HG02610 (cell line): ENCODE data around the gene GGCX.
"Not testable (repeated sequence)": the region's sequence is repeated elsewhere in the genome, so short reads cannot be mapped to it uniquely, and the experiment has no call there.

Experiments used
- ATAC-seq: cut with Tn5 transposase; IDR thresholded peaks from one replicate; pipeline ENCODE4 v1.9.1; 2021; ENCODE audit warnings: mild to moderate bottlenecking, moderate library complexity; ENCODE audit not compliant: unreplicated experiment

Gene GGCX

DNA sequence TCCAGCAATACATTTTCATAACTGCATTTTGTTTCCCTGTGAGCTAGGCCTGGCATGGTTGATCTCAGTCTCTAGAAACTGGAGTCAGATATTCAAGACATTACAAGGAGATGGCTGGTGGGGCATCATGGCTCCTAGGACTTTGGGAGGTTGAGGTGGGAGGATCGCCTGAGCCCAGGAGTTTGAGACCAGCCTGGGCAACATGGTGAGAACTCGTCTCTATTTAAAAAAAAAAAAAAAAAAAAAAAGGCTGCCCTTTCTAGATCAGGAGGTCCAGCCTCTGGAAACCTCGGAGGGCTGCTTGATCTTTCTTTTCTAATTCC, 15.7 kb upstream of the GGCX start:
- ATAC-seq, result no peak

- no peak for ATAC-seq
Observed at GRCh38 chr2:85575739-85576138, 14.4 kb upstream of the GGCX start.

GRCh38 chr2:85566265-85566664, 5.0 kb upstream of the GGCX start:
- ATAC-seq, result no peak

GRCh38 chr2:85564144-85564563, 2.9 kb upstream of the GGCX start:
- ATAC-seq, result no peak

DNA sequence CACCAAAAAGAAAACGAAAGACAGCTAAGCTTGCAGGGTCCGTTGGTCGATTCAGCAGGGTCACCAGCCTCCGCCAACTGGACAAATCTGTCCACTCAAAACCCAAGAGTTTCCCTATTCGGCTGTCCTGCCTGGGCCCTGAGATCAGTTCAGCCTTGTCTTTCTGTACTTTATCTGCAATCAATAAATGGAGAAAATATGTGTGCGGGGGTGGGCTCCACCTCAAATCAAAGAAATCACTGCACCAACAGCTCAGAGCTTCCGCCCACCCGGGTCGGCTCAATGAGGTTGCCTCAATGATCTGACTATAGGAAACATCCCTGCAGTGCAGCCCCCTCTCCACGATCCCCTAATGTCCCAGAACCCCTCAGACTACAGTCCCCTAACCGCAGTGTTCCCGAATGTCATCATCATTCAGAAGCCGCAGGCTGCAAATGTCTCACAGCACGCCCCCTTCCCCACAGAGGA, 447 bp downstream of the GGCX start:
- ATAC-seq, result no peak

DNA sequence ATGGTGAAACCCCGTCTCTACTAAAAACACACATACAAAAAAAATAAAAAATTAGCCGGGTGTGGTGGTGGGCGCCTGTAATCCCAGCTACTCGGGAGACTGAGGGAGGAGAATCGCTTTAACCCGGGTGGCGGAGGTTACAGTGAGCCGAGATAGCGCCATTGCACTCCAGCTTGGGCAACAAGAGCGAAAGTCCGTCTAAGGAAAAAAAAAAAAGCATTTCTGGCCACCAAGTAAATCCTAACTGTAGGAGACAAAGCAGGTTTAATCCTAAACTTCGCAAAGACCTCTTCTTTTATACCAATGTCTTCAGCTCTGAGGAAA, 928 bp downstream of the GGCX start:
- not testable (repeated sequence) for ATAC-seq

DNA sequence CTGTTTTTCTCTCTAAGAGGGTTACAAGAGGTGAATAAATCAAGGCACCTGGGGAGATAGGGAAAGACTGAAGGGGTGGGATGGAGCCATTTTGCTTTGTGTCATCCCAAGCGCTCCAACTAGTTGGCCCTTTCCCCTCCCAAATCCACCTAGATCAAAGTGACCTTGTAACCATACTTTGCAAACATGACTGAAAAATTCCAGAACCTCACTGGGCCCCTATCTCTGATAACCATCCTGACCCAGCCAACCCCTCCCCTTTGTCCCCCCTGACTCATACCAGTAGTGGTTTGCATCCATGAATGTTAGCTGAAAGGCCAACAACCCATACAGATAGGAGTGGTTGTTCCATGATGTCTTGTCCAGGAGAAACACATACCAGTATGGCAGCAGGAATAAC, 3.1 kb downstream of the GGCX start:
- ATAC-seq, result no peak

- ATAC-seq, result no peak
Observed at GRCh38 chr2:85557130-85557529, 4.2 kb downstream of the GGCX start.

GRCh38 chr2:85554980-85555612, 6.2 kb downstream of the GGCX start:
- no peak for ATAC-seq

- ATAC-seq, result no peak
Observed at GRCh38 chr2:85553184-85553583, 8.1 kb downstream of the GGCX start.

DNA sequence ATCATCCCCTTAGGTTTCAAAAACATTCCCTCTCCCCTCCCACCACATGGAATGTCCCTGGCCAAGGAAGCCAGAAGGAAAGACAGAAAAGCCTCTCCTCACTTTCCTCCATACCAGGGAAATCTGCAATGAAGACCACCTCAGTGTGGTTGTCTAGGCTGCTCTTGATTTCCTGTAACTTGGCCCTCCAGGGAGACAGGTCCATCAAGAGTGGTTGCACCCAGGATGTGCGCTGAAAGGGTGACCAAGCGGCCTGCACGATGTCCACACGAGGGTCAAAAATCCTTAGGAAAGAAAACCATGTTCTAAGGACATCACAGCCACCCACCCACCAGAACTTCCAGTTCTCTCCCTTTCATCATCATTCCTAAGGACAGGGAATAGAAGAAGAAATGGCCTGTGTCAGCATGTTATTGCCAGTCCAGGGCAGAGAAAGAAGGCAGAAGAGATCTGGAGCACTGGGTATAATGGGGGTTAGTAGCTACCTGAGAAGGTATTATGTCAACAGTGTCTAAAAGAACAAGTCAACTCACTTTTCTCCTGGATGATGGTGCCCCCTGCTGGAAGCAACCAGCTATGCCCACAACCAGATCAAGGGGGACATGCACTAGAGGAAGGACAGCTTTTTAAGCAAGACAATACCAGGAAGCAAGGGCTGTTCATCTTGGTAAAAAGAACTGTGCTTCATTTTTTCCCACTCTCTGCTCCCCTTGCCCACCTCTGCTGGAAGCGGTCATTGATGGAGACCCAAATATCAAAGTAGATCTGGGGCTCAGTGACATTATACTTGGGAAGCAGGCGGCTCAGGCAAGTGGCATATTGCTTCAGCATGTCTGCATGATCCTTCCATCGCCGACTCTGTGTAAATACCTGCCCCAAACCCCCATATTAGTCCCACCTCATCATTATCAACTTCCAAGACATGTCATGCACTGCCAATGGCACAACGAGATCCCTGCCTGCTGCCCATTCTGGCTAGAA, 9.3 kb downstream of the GGCX start:
- peak; percentile 65 for ATAC-seq

DNA sequence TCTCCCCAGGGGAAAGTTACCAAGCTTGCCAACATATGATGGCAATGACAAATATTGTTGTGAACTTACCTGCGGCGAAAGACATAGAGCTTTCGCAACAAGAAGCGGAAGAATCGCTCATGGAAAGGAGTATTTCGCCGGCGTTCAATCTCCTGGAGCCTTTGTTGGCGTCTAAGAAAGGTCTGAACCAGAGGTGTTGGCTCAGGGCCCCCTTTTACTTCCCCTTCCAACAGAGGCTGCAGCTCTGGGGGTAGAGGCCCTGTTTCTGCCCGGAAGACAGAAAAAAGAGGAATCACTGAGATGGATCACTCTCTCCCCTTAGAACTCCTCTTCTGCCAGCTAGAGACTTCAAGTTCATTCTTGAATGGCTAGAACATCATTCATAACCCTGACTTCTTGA, 10.8 kb downstream of the GGCX start:
- no peak for ATAC-seq

GRCh38 chr2:85549826-85550225, 11.5 kb downstream of the GGCX start:
- ATAC-seq, result no peak

DNA sequence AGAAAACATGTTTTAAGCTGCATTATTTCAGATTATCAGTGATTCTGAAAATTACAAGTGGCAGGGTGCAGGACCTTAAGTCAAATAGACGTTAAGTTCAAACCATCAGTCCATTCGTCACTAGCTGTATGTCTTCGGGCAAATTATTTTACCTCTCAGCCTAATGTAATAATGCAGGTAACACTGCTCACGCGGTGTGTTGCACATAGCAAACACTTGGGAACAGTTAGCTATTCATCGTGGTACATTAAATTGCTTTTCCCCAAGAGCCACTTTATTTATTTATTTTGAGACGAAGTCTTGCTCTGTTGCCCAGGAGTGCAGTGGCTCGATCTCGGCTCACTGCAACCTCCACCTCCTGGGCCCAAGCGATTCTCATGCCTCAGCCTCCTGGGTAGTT, 12.2 kb downstream of the GGCX start:
- no peak for ATAC-seq

DNA sequence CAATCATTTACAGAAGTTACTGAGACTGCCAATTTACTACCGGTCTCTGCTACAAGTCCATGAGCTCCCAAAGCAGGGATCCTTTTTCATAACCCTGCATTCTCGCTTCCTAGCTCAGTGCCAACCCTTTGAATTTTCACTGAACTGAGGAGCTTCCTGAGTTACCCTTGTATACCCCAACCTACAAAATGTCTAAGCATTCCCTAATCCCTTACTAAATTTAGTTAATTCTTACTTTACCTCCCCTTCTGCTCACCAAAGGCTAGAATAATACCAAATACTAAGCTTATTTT, 12.7 kb downstream of the GGCX start:
- no peak for ATAC-seq

- ATAC-seq, result no peak
Observed at GRCh38 chr2:85547859-85548607, 13.3 kb downstream of the GGCX start.

DNA sequence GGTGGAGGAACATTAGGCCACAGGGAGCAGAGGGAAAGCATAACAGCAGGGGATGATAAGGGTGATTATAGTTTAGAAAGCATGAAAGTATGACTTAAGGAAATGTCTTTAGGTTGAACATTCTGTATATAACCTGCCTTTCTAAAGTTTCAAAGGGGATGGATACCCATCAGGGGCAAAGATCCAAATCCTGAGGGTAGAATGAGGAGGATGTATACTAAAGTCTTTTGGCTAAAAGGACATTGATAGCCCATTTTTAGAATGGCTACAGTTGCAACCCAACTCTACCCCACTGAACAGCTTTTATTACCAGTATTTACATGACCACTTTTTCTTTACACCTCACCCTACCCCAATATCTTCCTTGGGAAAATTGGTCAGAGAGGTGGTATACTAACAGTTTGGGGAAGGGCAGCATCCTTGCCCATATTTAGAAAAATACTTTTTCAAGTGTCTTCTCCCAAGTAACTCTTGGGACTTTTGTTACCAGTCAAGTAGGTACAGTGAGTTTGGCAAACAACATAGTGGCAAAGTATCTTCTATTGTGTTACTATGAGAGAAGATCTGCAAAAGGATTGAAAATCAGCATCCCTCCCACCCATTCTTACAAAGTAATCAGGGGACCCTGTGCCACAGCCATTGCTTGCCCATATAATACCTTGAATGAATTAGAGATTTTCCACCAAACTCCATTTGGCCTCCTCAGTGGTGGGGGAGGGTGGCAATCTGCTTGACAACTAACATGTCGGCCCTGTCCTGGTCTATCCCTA, 14.0 kb downstream of the GGCX start:
- no peak for ATAC-seq

- ATAC-seq, result no peak
Observed at GRCh38 chr2:85545780-85546240, 15.5 kb downstream of the GGCX start.

DNA sequence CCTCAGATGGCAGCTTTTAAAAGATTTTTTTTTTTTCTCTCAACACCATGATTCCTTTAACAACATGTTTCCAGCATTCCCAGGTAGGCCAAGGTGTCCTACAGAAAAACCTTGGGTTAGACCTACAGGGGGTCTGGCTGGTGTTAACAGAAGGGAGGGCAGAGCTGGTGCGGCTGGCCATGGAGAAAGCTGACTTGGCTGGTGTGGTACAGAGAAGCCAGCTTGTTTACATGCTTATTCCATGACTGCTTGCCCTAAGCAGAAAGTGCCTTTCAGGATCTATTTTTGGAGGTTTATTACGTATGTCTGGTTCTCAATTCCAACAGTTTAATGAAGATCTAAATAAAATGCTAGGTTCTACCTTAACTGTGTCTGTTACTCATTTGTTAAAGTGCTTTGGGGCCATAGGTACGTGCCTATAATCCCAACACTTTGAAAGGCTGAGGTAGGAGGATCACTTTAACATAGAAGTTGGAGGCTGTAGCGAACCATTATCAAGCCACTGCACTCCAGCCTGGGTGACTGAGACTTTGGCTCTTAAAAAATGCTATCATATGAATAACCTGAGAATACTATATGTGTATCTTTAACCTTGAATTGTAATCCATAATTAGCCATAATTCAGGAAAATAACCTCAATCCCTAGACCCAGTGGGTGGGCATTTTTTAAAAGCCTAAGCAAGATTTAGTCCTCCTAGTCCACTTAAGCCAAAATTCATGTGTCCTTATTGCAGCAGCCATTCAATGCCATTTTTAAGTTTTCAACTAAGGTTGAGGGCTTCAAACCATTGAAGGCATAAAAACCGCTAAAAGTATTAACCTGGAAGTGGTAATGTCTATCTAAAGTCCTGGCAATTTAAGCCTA, 16.1 kb downstream of the GGCX start:
- not testable (repeated sequence) for ATAC-seq

DNA sequence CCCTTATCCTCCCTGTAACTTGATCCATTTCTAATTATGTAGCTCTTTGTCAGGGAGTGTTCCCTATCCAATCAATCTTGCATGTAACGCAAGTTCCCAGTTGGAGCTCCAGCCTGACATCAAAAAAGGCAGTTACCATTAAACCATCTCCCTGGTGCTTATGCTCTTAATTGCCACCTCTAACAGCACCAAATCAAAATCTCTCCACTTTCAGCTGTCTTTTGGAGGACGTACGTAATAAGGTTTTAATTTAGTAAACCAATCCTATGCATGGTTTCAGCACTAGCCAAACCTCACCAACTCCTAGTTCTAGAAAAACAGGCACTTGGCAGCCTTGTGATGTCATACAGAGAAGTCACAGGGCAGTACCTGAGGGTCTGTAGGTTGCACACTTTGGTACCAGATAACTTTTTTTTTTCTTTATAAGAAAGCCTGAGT, 17.0 kb downstream of the GGCX start:
- not testable (repeated sequence) for ATAC-seq
